ENCODE data around the gene AP1G2. TPM values are rescaled to one million over a fixed set of nuclear protein-coding genes. Genes with fewer than 3 reads are reported as not detected.

AP1G2 gene
- total and polyA plus RNA-seq, 2 of the 4 experiments (the other 2 are of a cell fraction), result 2.9 to 19.2 TPM

GRCh38 chr14:23573384-23574015, 5.9 kb upstream of the AP1G2 start:
- 33% methylated on average over 4 of the region's 5 CpGs; no CpG with 5 or more reads in 1 of the 2 experiments for whole genome bisulfite sequencing, 2 experiments (ENCODE audit: extremely low coverage in 2 of 2, insufficient read length in 1 of 2)
- Histone ChIP-seq H4K8ac (ENCODE audit: low read depth in 2 of 2, low read length in 2 of 2) (no peak overlapping the region), H3K14ac (replicated peaks; ENCODE audit: low read depth, low read length) (no peak overlapping the region), H2BK20ac (ENCODE audit: low read depth, low read length) (no peak overlapping the region), H3K27ac (ENCODE audit: insufficient read depth, low read length) (no peak overlapping the region), H4K5ac (ENCODE audit: low read depth, low read length) (no peak overlapping the region), H3K27me3 (ENCODE audit: control insufficient read depth, insufficient read depth, low read length) (peaks cover 71% of the 10 kb centered on the region), H3K36me3 (ENCODE audit: control insufficient read depth, insufficient read depth, low read length) (no peaks in the 10 kb centered on the region), H3K4me1 (ENCODE audit: control insufficient read depth, insufficient read depth, low read length) (no peaks in the 10 kb centered on the region), H3K18ac (ENCODE audit: low read depth, low read length) (no peak overlapping the region), H3K56ac (ENCODE audit: extremely low read depth, insufficient read depth, low read length) (no peak overlapping the region), H4K91ac (ENCODE audit: insufficient read depth, low read depth, low read length) (no peak overlapping the region), H3K9ac (ENCODE audit: low read depth, low read length) (no peak overlapping the region), H3K4me2 (ENCODE audit: low read depth, low read length) (no peak overlapping the region), H2BK120ac (ENCODE audit: low read depth, low read length) (no peak overlapping the region), H2BK5ac (ENCODE audit: low read depth, low read length, poor library complexity, severe bottlenecking) (no peak overlapping the region), H2AK5ac (ENCODE audit: low read depth, low read length) (no peak overlapping the region), H2AK9ac (replicated peaks; ENCODE audit: low read depth, low read length, poor library complexity) (no peak overlapping the region), H3K4me3 (ENCODE audit: insufficient read depth, low read depth, low read length) (no peak overlapping the region), H3K23ac (ENCODE audit: low read depth, low read length) (no peak overlapping the region), H3K9me3 (ENCODE audit: control insufficient read depth, insufficient read depth, low read length) (no peaks in the 10 kb centered on the region; the same call in 1 of the 2 replicates), H3K9me1 (ENCODE audit: insufficient read depth, low read length) (no peaks in the 10 kb centered on the region), H2BK15ac (ENCODE audit: low read depth, low read length) (no peak overlapping the region), H2AFZ (replicated peaks; ENCODE audit: low read length, poor library complexity) (no peak overlapping the region), H3K79me1 (ENCODE audit: low read depth in 1 of 2, low read length in 2 of 2) (no peaks in the 10 kb centered on the region), H4K20me1 (ENCODE audit: insufficient read depth, low read length) (no peaks in the 10 kb centered on the region; the same call in 1 of the 2 replicates), H3K4ac (ENCODE audit: low read depth, low read length) (no peak overlapping the region)
- ChIA-PET CTCF (no interaction called here), POLR2A (ENCODE audit: unreplicated experiment) (no interaction called here)
- BruUV-seq (replicated peaks), result no TSS peak
- TF ChIP-seq SMC3 (IDR thresholded peaks at IDR 0.05; ENCODE audit: low read depth, low read length) (no peak), MAZ (IDR thresholded peaks at IDR 0.05; ENCODE audit: borderline replicate concordance, low read depth, low read length) (no peak), MXI1 (IDR thresholded peaks at IDR 0.05; ENCODE audit: borderline replicate concordance, low read depth, low read length) (no peak), BHLHE40 (IDR thresholded peaks at IDR 0.05; ENCODE audit: low read depth, low read length) (no peak), ELK1 (IDR thresholded peaks at IDR 0.05; ENCODE audit: borderline replicate concordance, low read depth, low read length) (no peak), POLR2A (IDR thresholded peaks at IDR 0.05; ENCODE audit: low read depth, low read length) (no peak), FOS (IDR thresholded peaks at IDR 0.05; ENCODE audit: low read depth, low read length) (no peak), CTCF (conservative IDR thresholded peaks at IDR 0.05; ENCODE audit: low read depth, low read length) (no peak), RAD21 (IDR thresholded peaks at IDR 0.05; ENCODE audit: low read length) (no peak), MAFK (IDR thresholded peaks at IDR 0.05; ENCODE audit: low read depth, low read length) (no peak), CEBPB (IDR thresholded peaks at IDR 0.05; ENCODE audit: low read depth, low read length) (no peak), RFX5 (IDR thresholded peaks at IDR 0.05; ENCODE audit: low read depth, low read length) (no peak)
- DNase-seq (no peak), ATAC-seq (ENCODE audit: low read depth) (no peak)
- in situ Hi-C loops (cut with MboI; ENCODE audit: low sequenced_read_pairs) (no loop called here), dilution Hi-C loops (cut with HindIII; ENCODE audit: low sequenced_read_pairs, unreplicated experiment) (no loop called here), intact Hi-C loops (cut with micrococcal nuclease) (no loop called here)

Measured in IMR-90 (cell line).